DMS53 (cell line): ENCODE measurements around the gene FBXO36.
"Not testable (repeated sequence)": the region's sequence is repeated elsewhere in the genome, so short reads cannot be mapped to it uniquely, and the experiment has no call there.

Experiments used
- DNase-seq: peaks from one replicate; lab custom pipeline; 2025; lab: John Stamatoyannopoulos, UW

Gene FBXO36

GRCh38 chr2:229922449-229923386 lies at the start of gene FBXO36:
TSS of gene FBXO36 (plus strand) at chr2:229922503. CDS start at chr2:229922514, 11 bp downstream.
- DNase-seq, result peak; percentile 94

GRCh38 chr2:229873123-229873581 lies 49.2 kb upstream of the FBXO36 start:
- DNase-seq, result no peak

- no peak for DNase-seq
Measured at GRCh38 chr2:229874647-229875046, 47.7 kb upstream of the FBXO36 start.

GRCh38 chr2:229875549-229875948 lies 46.8 kb upstream of the FBXO36 start:
- DNase-seq, result no peak

GRCh38 chr2:229879191-229879950 lies 42.9 kb upstream of the FBXO36 start:
- no peak for DNase-seq

- DNase-seq, result no peak
Measured at GRCh38 chr2:229880892-229881586, 41.3 kb upstream of the FBXO36 start.

GRCh38 chr2:229882583-229882982 lies 39.7 kb upstream of the FBXO36 start:
- peak; percentile 22 for DNase-seq

GRCh38 chr2:229884775-229885699 lies 37.3 kb upstream of the FBXO36 start:
- DNase-seq, result no peak

GRCh38 chr2:229887441-229887840 lies 34.9 kb upstream of the FBXO36 start:
- DNase-seq, result no peak

- no peak for DNase-seq
Measured at GRCh38 chr2:229888031-229888430, 34.3 kb upstream of the FBXO36 start.

GRCh38 chr2:229889023-229889422 lies 33.3 kb upstream of the FBXO36 start:
- DNase-seq, result no peak

GRCh38 chr2:229896857-229897256 lies 25.4 kb upstream of the FBXO36 start:
- DNase-seq, result no peak

GRCh38 chr2:229899604-229900003 lies 22.7 kb upstream of the FBXO36 start:
- no peak for DNase-seq

GRCh38 chr2:229900012-229900411 lies 22.3 kb upstream of the FBXO36 start:
- no peak for DNase-seq

GRCh38 chr2:229900514-229900913 lies 21.8 kb upstream of the FBXO36 start:
- not testable (repeated sequence) for DNase-seq

GRCh38 chr2:229901819-229902218 lies 20.5 kb upstream of the FBXO36 start:
- peak; percentile 7 for DNase-seq

GRCh38 chr2:229903037-229903436 lies 19.3 kb upstream of the FBXO36 start:
- DNase-seq, result no peak

GRCh38 chr2:229905601-229906000 lies 16.7 kb upstream of the FBXO36 start:
- DNase-seq, result no peak

- DNase-seq, result no peak
Measured at GRCh38 chr2:229909090-229909489, 13.2 kb upstream of the FBXO36 start.

- no peak for DNase-seq
Measured at GRCh38 chr2:229910147-229910831, 12.0 kb upstream of the FBXO36 start.
